ENCODE measurements around the gene PCSK7.
"Not testable (repeated sequence)": the region's sequence is repeated elsewhere in the genome, so short reads cannot be mapped to it uniquely, and the experiment has no call there.

Gene PCSK7

GRCh38 chr11:117197516-117198456, 34.1 kb downstream of the PCSK7 start:
- no peak for DNase-seq (ENCODE audit: low spot score)

- no peak for DNase-seq (ENCODE audit: low spot score)
Observed at GRCh38 chr11:117197006-117197405, 34.9 kb downstream of the PCSK7 start.

GRCh38 chr11:117195761-117196160, 36.1 kb downstream of the PCSK7 start:
- DNase-seq (ENCODE audit: low spot score): no peak

- no peak for DNase-seq (ENCODE audit: low spot score)
Observed at GRCh38 chr11:117195258-117195657, 36.6 kb downstream of the PCSK7 start.

GRCh38 chr11:117194267-117194666, 37.6 kb downstream of the PCSK7 start:
- no peak for DNase-seq (ENCODE audit: low spot score)

- no peak for DNase-seq (ENCODE audit: low spot score)
Observed at GRCh38 chr11:117193130-117194020, 38.5 kb downstream of the PCSK7 start.

- no peak for DNase-seq (ENCODE audit: low spot score)
Observed at GRCh38 chr11:117192401-117192875, 39.4 kb downstream of the PCSK7 start.

- no peak for DNase-seq (ENCODE audit: low spot score)
Observed at GRCh38 chr11:117191680-117192400, 40.0 kb downstream of the PCSK7 start.

GRCh38 chr11:117189941-117190544, 41.8 kb downstream of the PCSK7 start:
- no peak for DNase-seq (ENCODE audit: low spot score)

- no peak for DNase-seq (ENCODE audit: low spot score)
Observed at GRCh38 chr11:117189191-117189940, 42.5 kb downstream of the PCSK7 start.

- no peak for DNase-seq (ENCODE audit: low spot score)
Observed at GRCh38 chr11:117188620-117189081, 43.2 kb downstream of the PCSK7 start.

- DNase-seq (ENCODE audit: low spot score): no peak
Observed at GRCh38 chr11:117187799-117188481, 43.9 kb downstream of the PCSK7 start.

GRCh38 chr11:117187428-117187798, 44.5 kb downstream of the PCSK7 start:
- no peak for DNase-seq (ENCODE audit: low spot score)

- no peak for DNase-seq (ENCODE audit: low spot score)
Observed at GRCh38 chr11:117187007-117187406, 44.9 kb downstream of the PCSK7 start.

- no peak for DNase-seq (ENCODE audit: low spot score)
Observed at GRCh38 chr11:117186431-117186761, 45.5 kb downstream of the PCSK7 start.

GRCh38 chr11:117185736-117186430, 46.0 kb downstream of the PCSK7 start:
- no peak for DNase-seq (ENCODE audit: low spot score)

GRCh38 chr11:117183724-117184349, 48.0 kb downstream of the PCSK7 start:
- no peak for DNase-seq (ENCODE audit: low spot score)

- not testable (repeated sequence) for DNase-seq (ENCODE audit: low spot score)
Observed at GRCh38 chr11:117183178-117183577, 48.7 kb downstream of the PCSK7 start.

GRCh38 chr11:117182551-117182935, 49.3 kb downstream of the PCSK7 start:
- no peak for DNase-seq (ENCODE audit: low spot score)
